RWPE1 (cell line): ENCODE measurements around the gene MAS1.

Experiments used
- CTCF ChIA-PET: fragments of 350-600 bp; sonication (Branson Sonifier 250); formaldehyde crosslinking; extraction: SDS; loops from one replicate; lab custom pipeline; 2021; lab: Yijun Ruan, JAX
- POLR2A ChIA-PET: fragments of 400-600 bp; formaldehyde crosslinking; extraction: SDS; loops from one replicate; lab custom pipeline; 2020; ENCODE audit warnings: antibody characterized with exemption; ENCODE audit not compliant: low non-redundant PET; lab: Yijun Ruan, JAX
- DNase-seq: peaks from one replicate; pipeline ENCODE4 v3.0.0; 2012; ENCODE audit warnings: low spot score
- H3K27ac ChIP-seq: fragments of 450-650 bp; 2 replicates; pipeline ENCODE4 v1.5.1; 2017
- TF ChIP-seq, protein P1 (sequence below): fragments of 450-650 bp; conservative IDR thresholded peaks from 2 replicates; pipeline ENCODE4 v1.5.1; 2017; ENCODE audit warnings: low read depth, mild to moderate bottlenecking

Gene MAS1

DNA sequence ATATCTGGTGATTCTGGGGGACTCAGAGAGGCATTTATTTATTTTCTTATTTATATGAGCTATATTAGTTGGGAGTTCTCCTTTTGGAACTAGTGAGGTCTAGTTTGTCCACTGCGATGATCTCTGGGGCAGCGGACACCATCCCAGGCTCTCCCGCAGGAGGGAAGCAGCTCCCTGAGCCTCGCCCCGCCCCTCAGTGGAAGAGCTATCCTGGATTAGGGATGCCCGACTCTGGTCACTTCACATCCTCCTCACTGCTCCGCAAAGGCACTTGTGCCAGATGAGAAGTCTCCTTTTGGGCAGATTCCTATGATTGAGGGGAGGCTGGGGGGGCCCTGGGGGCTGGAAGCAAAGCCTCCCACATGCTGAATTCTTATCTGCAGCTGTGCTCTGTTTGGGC, 3.6 kb upstream of the MAS1 start:
- DNase-seq = no peak
- TF ChIP-seq, protein P1, sequence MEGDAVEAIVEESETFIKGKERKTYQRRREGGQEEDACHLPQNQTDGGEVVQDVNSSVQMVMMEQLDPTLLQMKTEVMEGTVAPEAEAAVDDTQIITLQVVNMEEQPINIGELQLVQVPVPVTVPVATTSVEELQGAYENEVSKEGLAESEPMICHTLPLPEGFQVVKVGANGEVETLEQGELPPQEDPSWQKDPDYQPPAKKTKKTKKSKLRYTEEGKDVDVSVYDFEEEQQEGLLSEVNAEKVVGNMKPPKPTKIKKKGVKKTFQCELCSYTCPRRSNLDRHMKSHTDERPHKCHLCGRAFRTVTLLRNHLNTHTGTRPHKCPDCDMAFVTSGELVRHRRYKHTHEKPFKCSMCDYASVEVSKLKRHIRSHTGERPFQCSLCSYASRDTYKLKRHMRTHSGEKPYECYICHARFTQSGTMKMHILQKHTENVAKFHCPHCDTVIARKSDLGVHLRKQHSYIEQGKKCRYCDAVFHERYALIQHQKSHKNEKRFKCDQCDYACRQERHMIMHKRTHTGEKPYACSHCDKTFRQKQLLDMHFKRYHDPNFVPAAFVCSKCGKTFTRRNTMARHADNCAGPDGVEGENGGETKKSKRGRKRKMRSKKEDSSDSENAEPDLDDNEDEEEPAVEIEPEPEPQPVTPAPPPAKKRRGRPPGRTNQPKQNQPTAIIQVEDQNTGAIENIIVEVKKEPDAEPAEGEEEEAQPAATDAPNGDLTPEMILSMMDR = no peak
- no peak overlapping the region for H3K27ac ChIP-seq
- ChIA-PET CTCF (no interaction called here), POLR2A (no interaction called here)

DNA sequence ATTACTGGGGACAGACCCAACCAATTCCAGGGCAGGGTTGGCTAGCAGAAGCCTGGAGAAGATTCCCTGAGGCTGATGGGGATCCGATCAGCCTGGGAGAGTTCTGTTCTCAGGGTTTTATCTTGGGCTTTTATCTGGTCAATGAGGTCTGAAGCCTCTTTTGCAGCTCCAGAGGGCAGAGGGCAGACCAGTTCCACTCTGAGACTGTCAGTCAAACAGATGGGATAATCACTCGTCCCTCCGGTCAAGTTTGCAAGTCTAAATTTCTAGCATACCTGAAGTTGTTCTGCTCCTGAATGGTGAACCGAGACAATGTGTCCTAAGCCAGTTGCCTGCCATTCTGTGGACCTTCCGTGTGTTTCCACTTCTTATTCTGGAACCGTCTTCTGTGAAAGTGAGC, 3.0 kb upstream of the MAS1 start:
- ChIA-PET CTCF (no interaction called here), POLR2A (no interaction called here)
- TF ChIP-seq, protein P1 = no peak
- no peak for DNase-seq
- H3K27ac ChIP-seq = no peak overlapping the region

DNA sequence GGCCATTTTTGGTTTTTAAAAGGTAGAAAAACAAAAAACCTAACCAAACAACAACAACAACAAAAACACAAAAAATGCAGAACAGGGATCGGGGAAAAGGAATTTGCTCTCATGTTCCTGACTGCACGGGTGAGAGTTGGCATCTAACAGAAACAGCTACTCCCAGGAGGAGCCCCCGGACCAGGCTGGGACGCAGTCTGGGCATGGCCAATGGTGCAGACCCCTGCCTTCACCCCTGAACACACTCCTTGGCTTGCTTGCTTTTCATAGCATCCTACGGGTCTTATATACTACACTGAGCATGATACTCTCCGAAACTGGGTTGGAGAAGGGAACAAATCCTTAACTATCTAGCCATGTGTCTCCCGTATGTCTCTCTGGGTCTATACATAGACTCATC, 587 bp upstream of the MAS1 start:
- CTCF ChIA-PET = no interaction called here
- DNase-seq = no peak
- no peak overlapping the region for H3K27ac ChIP-seq
- TF ChIP-seq, protein P1 = no peak
- POLR2A ChIA-PET = no interaction called here

DNA sequence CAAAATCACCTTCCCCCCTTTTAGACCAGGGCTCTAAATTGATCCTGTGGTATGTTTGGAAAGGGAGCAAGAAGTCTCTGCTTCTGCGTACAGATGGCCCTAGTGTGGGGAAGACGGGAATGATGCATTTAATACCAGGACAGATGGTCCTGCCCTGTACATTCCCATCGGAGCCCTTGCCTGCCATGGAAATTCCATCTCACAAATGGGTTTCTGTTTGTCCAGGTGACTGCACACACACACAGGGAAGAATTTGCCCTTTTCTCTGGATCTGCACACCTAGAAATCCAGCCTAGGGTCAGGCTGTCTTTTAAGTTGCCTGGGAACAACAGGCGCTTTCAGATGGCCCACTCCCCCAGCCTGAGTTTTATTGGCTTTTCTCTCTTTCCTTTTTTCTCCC, 1.3 kb downstream of the MAS1 start:
- ChIA-PET POLR2A (no interaction called here), CTCF (no interaction called here)
- H3K27ac ChIP-seq = no peak overlapping the region
- no peak for DNase-seq
- TF ChIP-seq, protein P1 = no peak

DNA sequence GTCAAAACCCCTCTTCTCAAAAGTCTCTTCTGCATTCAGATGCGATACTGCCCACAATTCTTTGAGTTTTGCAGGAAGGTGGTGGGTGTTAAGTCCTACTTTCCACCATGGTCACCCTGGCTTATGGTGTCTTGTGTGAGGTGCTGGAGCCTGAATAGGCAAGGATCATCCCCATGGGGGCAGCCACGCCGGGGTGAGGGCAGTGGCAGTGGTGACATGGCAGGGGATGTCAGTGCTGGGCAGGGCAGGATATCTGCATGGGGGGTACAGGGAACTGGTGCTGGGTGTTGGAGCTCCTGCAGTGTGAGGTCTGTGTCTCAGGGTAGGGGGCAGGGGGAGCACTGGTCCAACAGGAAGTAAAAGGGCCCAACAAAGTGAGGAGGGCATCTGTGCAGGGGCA, 2.3 kb downstream of the MAS1 start:
- ChIA-PET POLR2A (no interaction called here), CTCF (no interaction called here)
- H3K27ac ChIP-seq = no peak overlapping the region
- TF ChIP-seq, protein P1 = no peak
- DNase-seq = no peak

DNA sequence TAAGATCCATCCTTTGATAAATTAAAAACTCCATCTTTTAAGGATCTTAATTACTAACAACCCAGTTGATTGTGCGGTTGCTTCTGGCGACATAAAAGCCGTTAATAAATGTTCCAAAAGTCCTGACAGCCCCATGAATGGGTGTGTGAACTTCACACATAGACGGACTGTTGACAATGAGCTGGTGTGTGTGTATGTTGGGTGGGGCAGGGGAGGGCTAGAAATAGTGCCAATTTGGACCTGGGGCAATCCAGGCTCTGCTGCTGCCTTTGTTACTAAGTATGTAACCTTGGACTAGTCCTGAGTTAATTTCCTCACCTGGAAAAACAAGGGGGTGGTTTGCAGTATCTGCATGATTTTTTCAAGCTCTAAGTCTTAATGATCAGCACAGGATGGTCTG, 4.2 kb downstream of the MAS1 start:
- TF ChIP-seq, protein P1 = no peak
- ChIA-PET CTCF (no interaction called here), POLR2A (no interaction called here)
- H3K27ac ChIP-seq = no peak overlapping the region
- no peak for DNase-seq

DNA sequence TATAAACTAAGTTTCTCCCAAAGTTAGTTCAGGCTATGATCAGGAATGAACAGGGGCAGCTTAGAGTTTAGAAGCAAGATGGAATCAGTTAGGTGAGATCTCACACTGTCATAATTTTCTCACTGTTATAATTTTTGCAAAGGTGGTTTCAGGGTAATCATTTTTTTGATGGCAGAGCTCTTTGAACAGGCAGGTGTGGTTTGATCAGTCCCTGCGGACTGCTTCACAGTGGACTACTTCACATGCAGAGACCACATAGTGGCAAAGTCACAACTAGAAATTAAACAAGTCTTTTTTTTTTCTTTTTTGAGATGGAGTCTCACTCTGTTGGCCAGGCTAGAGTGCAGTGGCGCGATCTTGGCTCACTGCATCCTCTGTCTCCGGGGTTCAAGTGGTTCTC, 6.8 kb downstream of the MAS1 start:
- H3K27ac ChIP-seq = no peak overlapping the region
- TF ChIP-seq, protein P1 = no peak
- ChIA-PET CTCF (interaction anchor here (0.7 kb wide), 1 partner anchor 20 kb away, joined by 3 read pairs; no protein-coding TSS in a partner anchor), POLR2A (no interaction called here)
- no peak for DNase-seq
